HG03442 (cell line): ENCODE measurements around the gene RRP36.

Experiments used
- ATAC-seq: cut with Tn5 transposase; IDR thresholded peaks from one replicate; pipeline ENCODE4 v1.9.1; 2021; ENCODE audit warnings: mild to moderate bottlenecking, moderate library complexity; ENCODE audit not compliant: unreplicated experiment

The RRP36 gene

DNA sequence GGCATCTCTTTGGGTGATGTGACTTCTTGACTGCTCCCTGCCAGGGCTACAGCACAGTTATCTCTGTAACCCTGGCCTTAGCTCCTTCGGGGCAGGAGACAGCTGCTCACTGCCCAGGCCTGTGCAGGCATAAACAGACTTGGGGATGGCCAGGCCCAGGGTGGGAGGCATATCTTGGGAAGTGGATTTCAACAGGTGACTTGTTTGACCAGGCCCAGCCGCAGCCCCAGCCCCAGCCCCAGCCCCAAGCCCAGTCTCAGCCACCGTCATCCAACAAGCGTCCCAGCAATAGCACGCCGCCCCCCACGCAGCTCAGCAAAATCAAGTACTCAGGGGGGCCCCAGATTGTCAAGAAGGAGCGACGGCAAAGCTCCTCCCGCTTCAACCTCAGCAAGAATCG, 15.2 kb upstream of the RRP36 start:
- no peak for ATAC-seq

DNA sequence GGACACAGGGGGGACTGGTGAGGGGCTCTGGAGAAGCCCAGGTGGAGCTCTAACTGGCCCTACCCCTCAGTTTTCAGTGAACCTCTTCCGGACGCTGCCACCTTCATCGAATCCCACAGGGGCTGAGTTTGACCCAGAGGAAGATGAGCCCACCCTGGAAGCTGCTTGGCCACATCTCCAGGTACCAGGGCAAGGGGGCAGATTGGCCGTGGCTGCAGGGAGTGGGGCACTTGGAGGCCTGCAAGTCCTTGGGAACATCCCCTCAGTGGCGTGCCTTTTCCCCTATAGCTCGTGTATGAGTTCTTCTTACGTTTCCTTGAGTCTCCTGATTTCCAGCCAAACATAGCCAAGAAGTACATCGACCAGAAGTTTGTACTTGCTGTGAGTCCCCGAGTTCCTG, 14.3 kb upstream of the RRP36 start:
- ATAC-seq, result no peak

DNA sequence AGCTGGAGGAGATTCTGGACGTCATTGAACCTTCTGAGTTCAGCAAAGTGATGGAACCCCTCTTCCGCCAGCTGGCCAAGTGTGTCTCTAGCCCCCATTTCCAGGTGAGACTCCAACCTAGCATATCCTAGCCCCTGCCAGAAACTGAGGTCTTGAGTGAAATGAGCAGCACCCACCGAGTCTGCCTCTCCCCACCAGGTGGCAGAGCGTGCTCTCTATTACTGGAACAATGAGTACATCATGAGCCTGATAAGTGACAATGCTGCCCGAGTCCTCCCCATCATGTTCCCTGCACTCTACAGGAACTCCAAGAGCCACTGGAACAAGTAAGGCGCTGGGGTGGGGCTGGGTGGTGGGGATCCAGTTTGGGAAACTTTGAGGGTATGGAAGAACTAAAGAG, 12.3 kb upstream of the RRP36 start:
- no peak for ATAC-seq

DNA sequence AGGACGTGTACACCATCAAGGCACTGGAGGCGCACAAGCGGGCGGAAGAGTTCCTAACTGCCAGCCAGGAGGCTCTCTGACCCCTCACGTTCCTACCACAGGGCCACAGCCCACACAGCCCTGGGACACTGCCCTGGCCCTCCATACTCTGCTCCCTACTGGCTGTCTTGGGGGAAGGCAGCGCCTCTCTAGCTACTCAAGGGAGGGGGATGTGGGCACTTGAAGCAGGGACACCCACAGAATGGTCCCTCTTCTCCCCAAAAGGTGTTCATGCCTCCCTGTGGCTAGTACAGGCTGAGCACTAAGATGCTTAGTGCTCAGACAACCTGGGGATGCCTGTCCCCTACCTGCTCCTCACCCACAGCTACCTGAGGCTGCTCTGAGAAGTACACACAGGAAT, 10.2 kb upstream of the RRP36 start:
- ATAC-seq, result no peak

DNA sequence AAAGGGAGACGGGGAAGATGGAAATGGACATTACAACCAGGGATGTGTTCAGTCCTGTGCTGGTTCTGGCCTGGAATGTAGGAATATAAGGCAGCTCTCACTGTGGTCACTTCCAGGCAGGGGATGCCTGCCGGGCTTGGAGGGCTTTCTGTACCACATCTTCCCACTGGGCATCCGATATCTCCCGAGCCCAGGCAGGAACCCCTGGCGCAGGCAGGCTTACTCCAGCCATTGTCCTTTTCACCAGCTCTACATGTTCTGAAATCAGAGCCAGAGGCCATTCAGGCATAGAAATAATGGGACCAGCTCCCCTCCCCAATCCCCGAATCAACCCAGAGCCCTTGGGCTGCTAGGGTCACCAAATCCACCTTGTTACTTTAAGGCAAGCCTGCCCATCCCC, 9.1 kb upstream of the RRP36 start:
- no peak for ATAC-seq

DNA sequence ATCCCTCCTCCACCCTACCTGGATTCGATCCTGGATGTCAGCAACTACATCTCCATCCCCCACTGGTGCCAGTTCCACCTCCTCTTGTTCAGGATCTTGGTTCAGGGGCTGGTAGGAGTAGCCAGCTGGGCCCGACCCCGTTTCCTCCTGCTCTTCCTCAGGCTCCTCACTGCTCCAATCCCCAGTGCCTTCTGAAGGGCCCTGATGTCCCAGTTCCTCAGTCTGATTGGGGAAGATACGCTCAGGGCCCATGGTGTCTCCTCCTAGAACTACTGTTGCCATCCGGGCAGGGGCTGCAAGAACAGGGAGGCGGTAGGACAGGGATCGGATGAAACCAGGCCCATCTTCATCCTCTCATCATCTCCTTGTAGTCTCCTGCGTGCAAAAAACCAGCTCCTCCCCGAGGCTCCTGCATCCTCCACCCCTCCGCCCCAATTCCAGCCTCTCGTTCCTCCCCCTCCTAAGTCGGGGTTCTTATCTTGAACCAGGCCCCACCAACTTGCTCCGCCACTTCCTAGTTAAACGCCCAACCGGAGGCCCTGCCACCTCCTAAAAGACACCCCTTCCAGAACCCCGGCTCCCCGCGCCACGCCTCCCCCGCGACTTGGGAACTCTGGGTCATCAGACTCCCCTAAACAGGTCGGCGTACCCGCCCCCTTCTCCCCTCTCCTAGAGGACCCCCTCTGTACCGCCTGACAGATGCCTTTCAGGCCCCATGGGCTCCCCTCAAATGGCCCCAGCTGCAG, 8.2 kb upstream of the RRP36 start:
- no peak for ATAC-seq

DNA sequence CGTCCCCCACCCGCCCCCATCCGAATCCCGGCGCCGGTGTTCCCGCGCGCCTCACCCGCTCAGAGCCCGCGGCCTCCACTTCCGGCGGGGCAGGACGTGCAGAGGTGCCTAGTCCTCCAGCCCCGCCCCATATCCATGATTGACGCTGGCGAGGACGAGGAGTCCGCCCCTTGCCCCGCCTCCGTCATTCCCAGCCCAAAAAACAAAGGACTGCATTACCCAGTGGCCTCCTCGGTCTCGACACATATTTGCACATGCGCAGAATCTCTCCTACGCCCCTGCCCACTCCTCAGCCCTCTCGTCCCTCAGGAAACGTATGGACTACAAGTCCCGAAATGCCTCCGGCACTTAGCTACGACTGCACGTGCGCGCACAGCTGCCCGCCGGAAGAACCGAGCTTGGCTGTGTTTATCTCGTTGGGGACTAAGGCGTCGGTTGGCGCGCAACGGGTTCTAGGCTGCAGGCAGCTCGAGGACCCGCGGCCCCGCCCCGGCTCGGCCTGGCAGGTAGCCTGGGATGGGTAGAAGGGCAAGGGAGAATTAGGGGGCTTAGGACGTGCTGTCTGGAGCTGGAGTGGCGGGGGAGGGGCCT, 7.5 kb upstream of the RRP36 start, which contains the start of the genes KLHDC3 and MEA1:
Gene KLHDC3 (plus strand): TSS at position 407 of the 591 bp plus-strand sequence. CDS start 2,944 bp downstream, outside the sequence.
Gene MEA1 (minus strand): TSS at position 104 of the 591 bp plus-strand sequence. CDS start 133 bp downstream, outside the sequence.
- ATAC-seq, result peak; percentile 87

DNA sequence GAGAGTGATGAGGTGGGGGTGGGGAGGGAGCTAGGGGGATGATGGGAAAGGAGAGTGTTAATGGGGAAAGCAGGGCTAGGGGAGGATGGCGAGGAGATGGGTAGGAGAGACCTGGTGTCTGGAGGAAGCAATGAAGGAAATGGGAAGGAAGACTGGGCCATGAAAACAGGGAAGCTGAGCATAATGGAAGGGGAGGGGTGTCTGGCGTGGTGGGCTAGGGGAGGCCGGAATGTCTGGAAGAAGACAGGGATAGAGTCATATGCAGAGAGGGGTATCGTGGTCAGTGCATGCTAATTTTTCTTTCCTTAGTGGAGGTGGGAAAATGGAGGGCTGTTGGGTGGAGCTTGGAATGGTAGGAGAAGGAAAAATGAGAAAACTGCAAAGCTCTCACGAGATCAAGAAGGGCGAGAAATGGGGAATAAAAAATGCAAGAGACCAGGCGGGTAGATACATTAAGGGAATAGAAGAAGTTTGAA, 7.0 kb upstream of the RRP36 start:
- no peak for ATAC-seq

DNA sequence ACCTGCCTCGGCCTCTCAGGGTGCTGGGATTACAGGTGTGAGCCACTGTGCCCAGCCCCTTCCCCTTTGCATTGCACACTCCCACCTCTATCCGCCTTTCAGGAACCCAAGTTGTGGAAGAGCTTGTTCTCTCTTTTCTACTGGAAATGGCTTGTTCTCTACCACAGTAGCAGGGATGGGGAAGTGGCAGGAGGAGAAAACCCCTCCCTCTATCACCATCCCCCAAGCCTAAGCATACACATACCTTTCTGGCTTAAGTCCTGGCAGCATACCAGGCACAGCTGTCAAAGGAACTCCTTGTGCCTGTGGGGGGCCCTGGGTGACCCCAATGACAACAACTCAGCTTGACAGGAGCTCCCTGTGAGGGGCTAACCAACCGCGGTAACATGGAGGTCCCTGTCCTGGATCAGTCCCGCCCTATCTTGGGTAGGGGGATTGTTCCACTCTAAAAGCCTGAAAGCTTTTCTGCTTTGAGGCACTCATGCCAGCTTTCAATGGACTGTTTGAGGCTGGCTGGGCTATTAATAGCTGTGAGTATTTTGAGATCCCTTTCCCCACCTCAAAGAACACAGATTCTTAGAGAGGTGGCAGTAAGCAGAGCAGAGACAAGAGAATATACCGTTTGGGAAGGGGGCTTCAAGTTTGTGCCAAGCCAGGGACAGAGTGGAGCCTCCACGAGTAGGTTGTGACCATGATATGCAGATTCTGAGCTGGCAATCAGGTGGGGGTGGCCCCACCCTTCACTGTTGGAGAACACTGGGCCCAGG, 5.1 kb upstream of the RRP36 start:
- no peak for ATAC-seq

DNA sequence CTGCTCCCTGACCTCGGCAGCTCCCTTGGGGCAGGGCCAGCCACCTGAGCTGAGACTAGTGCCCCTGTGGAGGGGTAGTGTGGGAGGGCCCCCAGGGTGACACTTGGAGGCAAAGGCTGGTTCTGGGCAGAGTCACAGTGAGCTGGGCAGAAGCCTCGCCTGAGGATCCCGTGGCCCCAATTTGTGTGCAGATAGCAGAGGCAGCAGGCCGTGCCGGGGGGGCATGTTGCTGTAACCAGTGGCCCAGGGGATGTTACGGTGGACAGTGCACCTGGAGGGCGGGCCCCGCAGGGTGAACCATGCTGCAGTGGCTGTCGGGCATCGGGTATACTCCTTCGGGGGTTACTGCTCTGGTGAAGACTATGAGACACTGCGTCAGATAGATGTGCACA, 4.5 kb upstream of the RRP36 start:
- no peak for ATAC-seq

DNA sequence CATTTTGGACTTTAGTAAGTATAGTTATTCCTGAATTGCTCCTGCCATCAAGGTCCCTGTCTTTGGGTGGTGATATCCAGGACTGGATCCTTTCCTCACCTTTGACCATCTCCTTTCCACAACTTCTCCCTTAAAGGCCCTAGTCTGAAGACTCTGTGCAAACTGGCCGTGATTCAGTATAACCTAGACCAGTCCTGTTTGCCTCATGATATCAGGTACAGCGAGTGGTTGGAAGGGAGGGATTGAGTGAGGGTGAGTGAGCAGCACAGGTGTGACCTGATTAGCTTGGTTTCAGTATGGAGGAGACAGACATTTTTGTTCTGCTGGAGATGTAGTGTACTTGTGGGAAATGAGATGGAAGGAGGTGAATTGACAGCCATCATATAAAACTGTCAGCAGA, 2.3 kb upstream of the RRP36 start:
- no peak for ATAC-seq

DNA sequence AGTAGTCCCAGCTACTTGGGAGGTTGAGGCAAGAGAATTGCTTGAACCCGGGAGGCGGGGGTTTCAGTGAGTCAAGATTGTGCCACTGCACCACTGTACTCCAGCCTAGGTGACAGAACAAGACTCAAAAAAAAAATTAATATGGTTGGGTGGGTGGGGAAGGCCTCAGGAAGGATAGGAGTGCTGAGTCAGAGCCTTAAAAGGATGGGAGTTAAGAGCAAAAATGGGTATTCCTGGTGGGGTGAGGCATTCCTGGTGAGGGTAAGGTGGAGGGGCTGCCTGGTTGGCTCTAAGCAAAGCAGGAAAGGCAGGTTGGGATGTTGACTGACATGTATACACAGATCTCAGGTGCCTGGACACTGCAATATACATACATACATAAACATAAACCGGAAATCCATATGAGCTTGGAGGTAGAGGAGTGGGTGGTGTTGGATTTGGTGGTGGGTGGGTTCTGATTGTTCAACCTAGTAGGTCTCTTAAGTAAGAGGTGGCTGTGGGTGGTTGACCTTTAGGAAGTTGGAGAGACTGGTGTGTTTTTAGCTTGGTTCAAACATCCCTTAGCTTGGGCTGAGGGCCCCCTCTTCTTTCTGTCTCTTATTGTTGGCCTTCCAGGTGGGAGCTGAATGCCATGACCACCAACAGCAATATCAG, 1.2 kb upstream of the RRP36 start:
- ATAC-seq, result no peak

DNA sequence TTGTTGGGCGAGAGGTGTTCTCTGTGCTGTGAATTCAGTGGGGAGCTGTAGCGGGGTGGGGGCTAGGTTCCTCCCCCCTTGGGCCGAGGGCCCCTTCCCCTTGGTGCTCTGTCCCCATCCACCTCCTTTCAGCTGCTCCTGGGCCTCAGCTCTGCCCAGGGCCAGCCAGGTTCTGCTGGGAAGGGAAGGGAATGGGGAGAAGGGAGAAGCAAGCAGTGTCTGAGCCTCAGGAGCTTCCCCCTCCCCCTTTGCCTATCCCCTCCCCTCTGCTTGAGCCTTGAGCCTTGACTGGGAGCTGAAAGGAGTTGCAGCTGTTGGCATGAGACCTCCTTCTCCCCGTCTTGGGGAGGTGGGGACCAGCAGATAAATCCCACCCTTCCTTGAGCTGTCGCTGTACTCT, 576 bp upstream of the RRP36 start:
- no peak for ATAC-seq

DNA sequence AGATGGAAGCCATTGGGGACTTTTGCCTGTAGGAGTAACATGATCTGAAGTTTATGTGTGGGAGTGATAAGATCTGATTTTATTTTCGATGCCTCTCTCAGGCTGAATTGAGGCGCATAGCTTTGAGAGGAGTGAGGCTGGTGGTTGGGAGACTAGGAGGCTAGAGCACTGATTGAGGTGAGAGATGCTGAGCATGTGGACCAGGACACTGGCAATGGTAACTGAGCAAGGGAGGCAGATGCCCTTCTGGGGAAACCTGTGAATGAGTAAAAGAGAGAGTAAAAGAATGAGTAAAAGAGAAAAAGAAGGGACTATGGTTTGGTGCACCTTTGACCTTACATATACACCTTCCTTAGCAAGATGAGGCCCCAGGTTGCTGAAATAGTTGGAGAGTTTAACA, 3.0 kb downstream of the RRP36 start:
- ATAC-seq, result no peak

DNA sequence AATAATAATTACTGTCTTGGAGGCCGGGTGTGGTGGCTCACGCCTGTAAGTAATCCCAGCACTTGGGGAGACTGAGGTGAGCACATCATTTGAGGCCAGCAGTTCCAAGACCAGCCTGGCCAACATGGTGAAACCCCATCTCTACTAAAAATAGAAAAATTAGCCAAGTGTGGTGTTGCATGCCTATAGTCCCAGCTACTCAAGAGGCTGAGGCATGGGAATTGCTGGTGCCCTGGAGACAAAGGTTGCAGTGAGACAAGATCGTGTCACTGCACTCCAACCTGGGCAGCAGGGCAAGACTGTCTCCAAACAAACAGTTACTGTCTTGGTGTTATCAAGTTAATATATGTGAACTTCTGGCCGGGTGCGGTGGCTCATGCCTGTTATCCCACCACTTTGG, 4.9 kb downstream of the RRP36 start:
- no peak for ATAC-seq

DNA sequence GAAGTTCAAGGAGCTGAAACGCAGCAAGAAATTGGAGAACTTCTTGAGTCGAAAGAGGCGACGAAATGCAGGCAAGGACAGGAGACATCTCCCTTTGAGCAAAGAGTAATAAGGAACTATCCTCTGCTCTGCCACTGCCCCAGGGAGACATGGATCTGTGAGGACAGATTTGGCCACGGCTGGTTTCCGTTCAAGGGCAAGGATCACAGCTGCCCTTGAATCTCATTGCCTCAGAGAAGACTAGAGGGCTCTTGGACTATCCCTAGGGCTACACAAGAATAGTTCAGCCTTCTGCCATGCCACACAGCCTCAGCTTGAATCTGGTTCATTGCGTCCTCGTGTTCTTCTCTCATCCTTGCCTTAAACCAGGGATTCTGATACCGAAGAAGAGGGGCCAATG, 7.7 kb downstream of the RRP36 start:
- no peak for ATAC-seq

DNA sequence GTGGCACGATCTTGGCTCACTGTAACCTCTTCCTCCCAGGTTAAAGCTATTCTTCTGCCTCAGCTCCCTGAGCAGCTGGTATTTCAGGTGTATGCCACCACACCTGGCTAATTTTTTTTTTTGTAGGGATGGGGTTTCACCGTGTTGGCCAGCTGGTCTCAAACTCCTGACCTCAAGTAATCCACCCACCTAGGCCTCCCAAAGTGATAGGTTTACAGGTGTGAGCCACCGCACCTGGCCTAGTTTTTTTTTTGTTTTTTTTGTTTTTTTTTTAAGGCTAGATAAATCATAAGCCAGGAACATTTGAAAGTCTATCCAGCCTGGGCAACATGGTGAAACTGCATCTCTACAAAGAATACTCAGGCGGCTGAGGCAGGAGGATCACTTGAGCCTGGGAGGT, 10.9 kb downstream of the RRP36 start:
- ATAC-seq, result no peak

DNA sequence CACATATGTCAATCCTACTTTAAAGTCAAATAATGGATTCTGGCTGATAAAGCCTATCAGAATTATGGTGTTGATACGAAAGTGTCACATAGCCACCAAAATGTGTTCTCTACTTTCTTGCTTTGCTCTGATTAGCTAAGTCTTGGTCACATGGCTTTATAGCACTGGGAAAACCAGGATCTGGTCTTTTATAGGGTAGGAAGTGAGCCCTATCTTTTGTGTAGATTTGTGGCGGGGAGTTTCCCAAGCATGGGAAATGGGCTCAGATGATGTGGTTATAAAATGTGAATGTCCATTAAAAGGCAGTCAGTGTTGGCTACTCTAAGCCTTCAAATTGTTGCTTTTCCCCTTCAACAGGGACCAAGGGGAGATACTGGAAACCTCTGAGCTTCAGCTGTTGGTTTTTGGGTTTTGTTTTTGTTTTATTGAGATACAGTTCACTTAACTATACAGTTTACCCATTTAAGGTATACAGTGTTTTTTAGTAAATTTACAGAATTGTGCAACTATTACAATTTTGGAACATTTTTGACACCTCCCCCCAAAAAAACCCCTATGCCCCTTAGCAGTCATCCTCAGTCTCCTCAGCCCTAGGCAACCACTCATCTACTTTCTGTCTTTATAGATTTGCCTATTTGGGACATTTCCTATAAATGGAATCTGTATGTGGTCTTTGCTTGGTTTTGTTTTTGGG, 12.2 kb downstream of the RRP36 start:
- ATAC-seq, result no peak

DNA sequence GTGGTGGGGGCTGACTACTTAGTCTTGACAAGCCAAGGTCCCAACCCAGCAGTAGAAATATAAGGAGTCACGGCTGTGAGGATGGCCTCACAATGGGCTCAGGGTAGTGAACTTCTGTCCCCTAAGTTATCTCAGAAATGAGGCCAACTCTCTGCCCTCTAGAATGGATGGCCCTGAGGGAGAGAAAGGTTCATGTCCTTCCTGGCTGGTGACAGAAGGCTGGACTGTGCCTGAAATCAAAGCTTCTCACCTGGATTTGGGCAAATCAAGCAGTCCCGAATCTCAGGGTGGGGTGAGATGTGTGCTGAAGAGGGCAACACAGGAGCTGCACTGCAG, 12.7 kb downstream of the RRP36 start:
- no peak for ATAC-seq

DNA sequence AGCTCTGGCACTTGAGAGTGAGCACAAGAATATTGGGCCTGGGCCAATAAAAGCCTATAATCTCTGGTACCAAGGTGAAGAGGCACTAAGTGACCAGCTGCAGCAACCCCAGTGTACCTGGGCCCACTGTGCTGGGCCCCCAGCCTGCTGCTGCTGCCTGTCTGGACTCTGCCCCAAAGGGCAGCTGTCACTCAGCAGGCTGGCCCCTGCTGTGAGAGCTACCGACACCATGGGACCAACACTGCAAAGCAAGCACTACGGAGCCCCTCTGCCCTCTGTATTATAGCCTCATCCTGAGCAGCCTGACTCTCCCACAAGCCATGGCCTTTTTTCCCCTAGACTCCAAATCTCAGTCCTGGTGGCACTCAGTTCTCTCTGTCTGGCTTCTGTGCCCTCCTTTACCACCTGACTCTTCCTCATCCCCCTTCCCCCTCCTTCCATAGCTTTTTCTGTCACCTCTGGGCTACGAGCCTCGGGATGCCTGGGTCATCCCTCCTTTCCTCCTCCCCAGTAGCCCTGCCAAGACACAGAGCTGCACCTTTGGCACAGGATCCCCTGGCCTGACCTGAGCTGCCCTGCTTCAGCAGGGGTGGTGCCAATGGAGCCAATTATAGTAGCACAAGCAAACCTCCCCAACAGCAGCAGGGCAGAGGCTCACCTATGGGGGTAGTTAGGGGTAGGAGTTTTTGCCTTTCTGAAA, 14.2 kb downstream of the RRP36 start:
- no peak for ATAC-seq
